OCI-LY3 (cell line): ENCODE measurements around the gene CENPL.

ENCODE experiments used
- EZH2phosphoT487 ChIP-seq: fragments of 200-600 bp; shearing (Covaris generic); IDR thresholded peaks from 2 replicates; pipeline ENCODE4 v1.6.1; 2018; ENCODE audit warnings: antibody characterized with exemption, mixed run types, low read depth
- TF ChIP-seq, protein P1 (sequence below): fragments of 200-600, 300-600 bp; sonication (generic); IDR thresholded peaks from 2 replicates; pipeline ENCODE4 v1.5.1; 2014; ENCODE audit warnings: antibody characterized with exemption, low read length, low read depth

DNA sequence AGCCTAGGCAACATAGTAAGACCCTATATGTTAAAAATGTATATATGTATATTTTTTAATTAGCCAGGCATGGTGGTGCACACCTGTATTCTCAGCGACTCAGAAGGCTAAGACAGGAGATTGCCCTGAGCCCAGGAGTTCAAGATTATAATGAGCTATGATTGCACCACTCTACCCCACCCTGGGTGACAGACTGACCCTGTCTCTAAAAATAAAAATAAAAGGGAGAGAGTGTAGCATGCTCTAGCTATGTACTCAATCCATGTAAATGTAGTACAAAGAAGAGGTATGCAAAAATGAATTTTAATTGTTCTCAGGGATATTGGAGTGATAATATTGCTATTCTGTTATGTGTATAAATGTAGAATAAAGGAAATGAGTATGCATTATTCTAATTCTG, 53.1 kb downstream of the CENPL start:
- TF ChIP-seq, protein P1, sequence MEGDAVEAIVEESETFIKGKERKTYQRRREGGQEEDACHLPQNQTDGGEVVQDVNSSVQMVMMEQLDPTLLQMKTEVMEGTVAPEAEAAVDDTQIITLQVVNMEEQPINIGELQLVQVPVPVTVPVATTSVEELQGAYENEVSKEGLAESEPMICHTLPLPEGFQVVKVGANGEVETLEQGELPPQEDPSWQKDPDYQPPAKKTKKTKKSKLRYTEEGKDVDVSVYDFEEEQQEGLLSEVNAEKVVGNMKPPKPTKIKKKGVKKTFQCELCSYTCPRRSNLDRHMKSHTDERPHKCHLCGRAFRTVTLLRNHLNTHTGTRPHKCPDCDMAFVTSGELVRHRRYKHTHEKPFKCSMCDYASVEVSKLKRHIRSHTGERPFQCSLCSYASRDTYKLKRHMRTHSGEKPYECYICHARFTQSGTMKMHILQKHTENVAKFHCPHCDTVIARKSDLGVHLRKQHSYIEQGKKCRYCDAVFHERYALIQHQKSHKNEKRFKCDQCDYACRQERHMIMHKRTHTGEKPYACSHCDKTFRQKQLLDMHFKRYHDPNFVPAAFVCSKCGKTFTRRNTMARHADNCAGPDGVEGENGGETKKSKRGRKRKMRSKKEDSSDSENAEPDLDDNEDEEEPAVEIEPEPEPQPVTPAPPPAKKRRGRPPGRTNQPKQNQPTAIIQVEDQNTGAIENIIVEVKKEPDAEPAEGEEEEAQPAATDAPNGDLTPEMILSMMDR = no peak
- no peak for TF ChIP-seq EZH2phosphoT487
